Prostate gland (tissue), 2 donors: Measurements from ENCODE around the gene C1QTNF6.

Experiments used
- POLR2A ChIP-seq: fragments of 450-650 bp; IDR thresholded peaks from one replicate; pipeline ENCODE4 v1.6.1; 2016; ENCODE audit warnings: antibody characterized with exemption, mild to moderate bottlenecking
- TF ChIP-seq, protein P1 (sequence below), 4 experiments: fragments of 200-600 bp in 2 of 4; fragments of 450-650 bp in 2 of 4; sonication (generic) in 2 of 4; IDR thresholded peaks; 1 replicate in 3 of 4; 2 replicates in 1 of 4; pipeline ENCODE4 v1.5.1; 2016 to 2019; ENCODE audit warnings: antibody characterized with exemption in 4 of 4, mild to moderate bottlenecking in 2 of 4, moderate library complexity in 2 of 4

DNA sequence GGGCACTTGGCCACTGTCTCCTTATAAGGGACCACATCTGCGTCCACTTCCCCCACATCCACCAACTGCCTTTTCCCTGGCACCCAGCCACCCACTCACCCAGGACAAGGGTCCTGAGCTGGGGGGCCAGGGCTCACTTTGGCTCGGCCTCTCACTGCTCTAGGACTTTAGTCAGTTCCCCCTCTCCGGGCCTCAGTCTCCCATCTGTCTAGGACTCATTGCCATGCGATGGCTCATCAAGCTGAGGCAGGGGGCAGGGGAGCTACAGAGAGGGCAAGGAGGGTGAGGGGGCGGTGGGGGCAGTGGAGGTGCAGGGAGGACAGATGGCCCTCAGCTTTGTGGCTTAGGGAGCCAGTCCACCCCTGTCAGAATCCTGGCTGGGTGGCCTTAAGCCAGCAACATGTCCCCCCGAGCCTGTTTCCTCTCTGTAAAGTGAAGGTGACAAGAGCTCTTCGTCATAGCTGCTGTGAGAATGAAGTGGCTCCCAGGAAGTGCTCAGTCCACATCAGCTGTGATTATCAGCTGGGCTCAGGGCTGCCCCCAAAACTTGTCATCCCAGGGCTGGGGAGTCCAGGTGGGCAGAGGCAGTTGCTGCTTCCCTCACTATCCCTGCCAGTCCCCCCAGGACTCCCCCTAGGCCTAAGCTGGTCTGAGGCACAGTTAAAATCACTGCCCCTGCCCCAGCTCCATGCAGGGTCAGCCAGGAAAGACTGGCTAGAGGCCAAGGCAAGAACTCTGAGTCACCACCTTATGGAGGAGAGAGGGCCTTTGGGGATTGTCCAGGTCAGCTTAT, 41.2 kb upstream of the C1QTNF6 start:
- TF ChIP-seq, protein P1, sequence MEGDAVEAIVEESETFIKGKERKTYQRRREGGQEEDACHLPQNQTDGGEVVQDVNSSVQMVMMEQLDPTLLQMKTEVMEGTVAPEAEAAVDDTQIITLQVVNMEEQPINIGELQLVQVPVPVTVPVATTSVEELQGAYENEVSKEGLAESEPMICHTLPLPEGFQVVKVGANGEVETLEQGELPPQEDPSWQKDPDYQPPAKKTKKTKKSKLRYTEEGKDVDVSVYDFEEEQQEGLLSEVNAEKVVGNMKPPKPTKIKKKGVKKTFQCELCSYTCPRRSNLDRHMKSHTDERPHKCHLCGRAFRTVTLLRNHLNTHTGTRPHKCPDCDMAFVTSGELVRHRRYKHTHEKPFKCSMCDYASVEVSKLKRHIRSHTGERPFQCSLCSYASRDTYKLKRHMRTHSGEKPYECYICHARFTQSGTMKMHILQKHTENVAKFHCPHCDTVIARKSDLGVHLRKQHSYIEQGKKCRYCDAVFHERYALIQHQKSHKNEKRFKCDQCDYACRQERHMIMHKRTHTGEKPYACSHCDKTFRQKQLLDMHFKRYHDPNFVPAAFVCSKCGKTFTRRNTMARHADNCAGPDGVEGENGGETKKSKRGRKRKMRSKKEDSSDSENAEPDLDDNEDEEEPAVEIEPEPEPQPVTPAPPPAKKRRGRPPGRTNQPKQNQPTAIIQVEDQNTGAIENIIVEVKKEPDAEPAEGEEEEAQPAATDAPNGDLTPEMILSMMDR (IDR thresholded peaks at IDR 0.05): no peak
- no peak for TF ChIP-seq POLR2A
